ENCODE measurements around the gene JUP. TPM values are rescaled to one million over a fixed set of nuclear protein-coding genes. Genes with fewer than 3 reads are reported as not detected.

Gene JUP
- total RNA-seq, 2 donors from 2014 or later, result 234 to 256 TPM

- Histone ChIP-seq H3K4me3 (peak overlapping the region; percentile 85 to 90), H3K27ac (peak overlapping the region; percentile 97), H3K4me1 (peaks cover 0 to 50% of the 10 kb centered on the region in 2 donors), H3K27me3 (no peaks in the 10 kb centered on the region), H3K36me3 (no peaks in the 10 kb centered on the region), H3K9me3 (no peaks in the 10 kb centered on the region)
- peak; percentile 72 for DNase-seq (ENCODE audit: low spot score)
- no peak for TF ChIP-seq CTCF (IDR thresholded peaks at IDR 0.05)
These were observed 668 bp downstream of the JUP start for GRCh38 chr17:41785859-41786226.

- no peak for TF ChIP-seq CTCF (IDR thresholded peaks at IDR 0.05)
- peak overlapping the region; percentile 85 to 90 for H3K4me3 ChIP-seq
- H3K9me3 ChIP-seq, result no peaks in the 10 kb centered on the region
- H3K27me3 ChIP-seq, result no peaks in the 10 kb centered on the region
- peaks cover 0 to 56% of the 10 kb centered on the region in 2 donors for H3K4me1 ChIP-seq
- peak overlapping the region; percentile 97 for H3K27ac ChIP-seq
- no peak for DNase-seq (ENCODE audit: low spot score)
- H3K36me3 ChIP-seq, result no peaks in the 10 kb centered on the region
These were observed 1.2 kb downstream of the JUP start for GRCh38 chr17:41785091-41785858.

- H3K4me3 ChIP-seq, result peak overlapping the region; percentile 85 to 90
These were observed 2.2 kb downstream of the JUP start for GRCh38 chr17:41784207-41784744.

DNA sequence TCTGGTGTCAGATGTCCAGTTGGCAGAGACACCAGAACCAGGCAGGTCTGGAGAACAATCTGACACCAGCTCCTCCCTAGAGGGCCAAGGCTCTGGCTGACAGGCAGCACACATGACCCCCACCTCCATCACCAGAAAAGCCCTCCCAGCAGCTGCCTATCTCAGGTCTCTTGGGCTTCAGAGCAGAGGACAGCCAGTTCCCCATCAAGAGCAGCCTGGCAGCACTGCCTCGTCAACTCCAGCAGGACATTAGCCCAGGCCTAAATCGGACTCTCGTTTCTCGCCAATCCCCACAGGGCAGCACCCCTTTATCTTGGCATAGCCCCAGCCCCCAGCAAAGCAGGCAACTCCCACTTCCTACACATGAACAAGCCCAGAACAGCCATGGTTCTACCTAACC lies 4.4 kb downstream of the JUP start:
- no peak for TF ChIP-seq CTCF (IDR thresholded peaks at IDR 0.05)
- H3K27me3 ChIP-seq, result no peaks in the 10 kb centered on the region
- peak; percentile 83 for DNase-seq (ENCODE audit: low spot score)
- peak overlapping the region; percentile 97 for H3K27ac ChIP-seq
- no peaks in the 10 kb centered on the region for H3K36me3 ChIP-seq
- H3K9me3 ChIP-seq, result no peaks in the 10 kb centered on the region
- H3K4me3 ChIP-seq, result peak overlapping the region in 1 of 2 donors; percentile 9
- peaks cover 0 to 85% of the 10 kb centered on the region in 2 donors for H3K4me1 ChIP-seq

More at GRCh38 chr17:41784207-41784744, 2.2 kb downstream of the JUP start:
- TF ChIP-seq CTCF (IDR thresholded peaks at IDR 0.05), result no peak
- no peaks in the 10 kb centered on the region for H3K9me3 ChIP-seq
- no peak for DNase-seq (ENCODE audit: low spot score)
- H3K27ac ChIP-seq, result peak overlapping the region; percentile 97
- peaks cover 0 to 66% of the 10 kb centered on the region in 2 donors for H3K4me1 ChIP-seq
- no peaks in the 10 kb centered on the region for H3K27me3 ChIP-seq
- H3K36me3 ChIP-seq, result no peaks in the 10 kb centered on the region

- peaks cover 0 to 91% of the 10 kb centered on the region in 2 donors for H3K4me1 ChIP-seq
- H3K4me3 ChIP-seq, result peak overlapping the region in 1 of 2 donors; percentile 9
- no peaks in the 10 kb centered on the region for H3K9me3 ChIP-seq
- H3K36me3 ChIP-seq, result no peaks in the 10 kb centered on the region
- DNase-seq (ENCODE audit: low spot score), result no peak
- no peaks in the 10 kb centered on the region for H3K27me3 ChIP-seq
- no peak for TF ChIP-seq CTCF (IDR thresholded peaks at IDR 0.05)
- H3K27ac ChIP-seq, result peak overlapping the region; percentile 97
These were observed 5.0 kb downstream of the JUP start for GRCh38 chr17:41781404-41782110.

Data from right atrium auricular region (tissue), 2 donors.